ENCODE measurements around the gene PRKN. TPM values are rescaled to one million over a fixed set of nuclear protein-coding genes. Genes with fewer than 3 reads are reported as not detected.
"Not testable (repeated sequence)": the region's sequence is repeated elsewhere in the genome, so short reads cannot be mapped to it uniquely, and the experiment has no call there.

PRKN gene
- total and polyA plus RNA-seq, 2 experiments from 2014 or later, result 11.7 to 28.1 TPM

- DNase-seq (ENCODE audit: low read depth in 1 of 2, low spot score in 1 of 2), result no peak
- Histone ChIP-seq H3K36me3 (no peaks in the 10 kb centered on the region), H3K27ac (no peak overlapping the region), H3K4me3 (no peak overlapping the region), H3K4me1 (ENCODE audit: low read depth) (no peaks in the 10 kb centered on the region), H3K9me3 (ENCODE audit: low read depth) (no peaks in the 10 kb centered on the region), H3K27me3 (no peaks in the 10 kb centered on the region)
- no peak for TF ChIP-seq CTCF (IDR thresholded peaks at IDR 0.05; ENCODE audit: low read depth, low read length)
Observed at GRCh38 chr6:161828355-161828754, 899.2 kb downstream of the PRKN start.

- Histone ChIP-seq H3K4me1 (ENCODE audit: low read depth) (no peaks in the 10 kb centered on the region), H3K4me3 (no peak overlapping the region), H3K36me3 (no peaks in the 10 kb centered on the region), H3K9me3 (ENCODE audit: low read depth) (no peaks in the 10 kb centered on the region), H3K27ac (no peak overlapping the region), H3K27me3 (no peaks in the 10 kb centered on the region)
- no peak for DNase-seq (ENCODE audit: low read depth in 1 of 2, low spot score in 1 of 2)
- no peak for TF ChIP-seq CTCF (IDR thresholded peaks at IDR 0.05; ENCODE audit: low read depth, low read length)
Observed at GRCh38 chr6:161826512-161826911, 901.1 kb downstream of the PRKN start.

GRCh38 chr6:161822204-161822603 lies 905.4 kb downstream of the PRKN start:
- not testable (repeated sequence) for DNase-seq (ENCODE audit: low read depth in 1 of 2, low spot score in 1 of 2); H3K27me3 ChIP-seq; H3K27ac ChIP-seq; H3K4me3 ChIP-seq; H3K9me3 ChIP-seq (ENCODE audit: low read depth); H3K36me3 ChIP-seq; H3K4me1 ChIP-seq (ENCODE audit: low read depth)

- TF ChIP-seq CTCF (IDR thresholded peaks at IDR 0.05; ENCODE audit: low read depth, low read length), result no peak
- Histone ChIP-seq H3K36me3 (no peaks in the 10 kb centered on the region), H3K4me3 (no peak overlapping the region), H3K27ac (no peak overlapping the region), H3K4me1 (ENCODE audit: low read depth) (no peaks in the 10 kb centered on the region), H3K9me3 (ENCODE audit: low read depth) (no peaks in the 10 kb centered on the region), H3K27me3 (no peaks in the 10 kb centered on the region)
- no peak for DNase-seq (ENCODE audit: low read depth in 1 of 2, low spot score in 1 of 2)
Observed at GRCh38 chr6:161817881-161818280, 909.7 kb downstream of the PRKN start.

- DNase-seq (ENCODE audit: low read depth in 1 of 2, low spot score in 1 of 2), result no peak
- H3K4me1 ChIP-seq (ENCODE audit: low read depth), result no peaks in the 10 kb centered on the region
- H3K9me3 ChIP-seq (ENCODE audit: low read depth), result no peaks in the 10 kb centered on the region
- no peak overlapping the region for H3K27ac ChIP-seq
- no peak for TF ChIP-seq CTCF (IDR thresholded peaks at IDR 0.05; ENCODE audit: low read depth, low read length)
- H3K4me3 ChIP-seq, result no peak overlapping the region
- H3K27me3 ChIP-seq, result no peaks in the 10 kb centered on the region
- no peaks in the 10 kb centered on the region for H3K36me3 ChIP-seq
Observed at GRCh38 chr6:161815965-161816364, 911.6 kb downstream of the PRKN start.

GRCh38 chr6:161813156-161813555 lies 914.4 kb downstream of the PRKN start:
- H3K36me3 ChIP-seq, result no peaks in the 10 kb centered on the region

More at GRCh38 chr6:161813156-161813555, 914.4 kb downstream of the PRKN start:
- Histone ChIP-seq H3K27ac (no peak overlapping the region), H3K9me3 (ENCODE audit: low read depth) (no peaks in the 10 kb centered on the region), H3K27me3 (no peaks in the 10 kb centered on the region), H3K4me1 (ENCODE audit: low read depth) (no peaks in the 10 kb centered on the region), H3K4me3 (no peak overlapping the region)
- TF ChIP-seq CTCF (IDR thresholded peaks at IDR 0.05; ENCODE audit: low read depth, low read length), result no peak
- DNase-seq (ENCODE audit: low read depth in 1 of 2, low spot score in 1 of 2), result no peak
